ENCODE measurements around the gene SEPHS1.
"Not testable (repeated sequence)": the region's sequence is repeated elsewhere in the genome, so short reads cannot be mapped to it uniquely, and the experiment has no call there.

SEPHS1 gene

DNA sequence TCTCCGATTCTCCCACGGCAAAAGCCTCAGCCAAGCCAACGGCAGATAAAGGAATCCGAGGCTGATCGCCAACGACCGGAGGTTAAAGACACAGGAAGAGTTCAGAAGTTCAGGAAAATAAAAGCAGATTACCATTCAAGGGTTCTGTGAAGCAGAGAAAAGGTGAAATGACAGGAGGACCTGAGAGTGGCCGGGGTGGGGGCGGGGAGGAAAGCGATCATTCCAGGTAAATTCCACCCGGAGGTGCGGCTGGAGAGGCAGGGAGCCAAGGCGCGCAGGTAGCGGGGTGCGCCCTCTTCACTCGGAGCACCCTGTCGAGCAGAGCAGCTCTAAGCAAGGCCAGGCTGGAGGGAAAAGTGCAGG is 35.3 kb upstream of the SEPHS1 start:
- H3F3A ChIP-seq (ENCODE audit: insufficient read depth, low read length) = no peaks in the 10 kb centered on the region
- H3K9me2 ChIP-seq (replicated peaks; ENCODE audit: insufficient read depth, low read length) = no peaks in the 10 kb centered on the region
- H2AFZ ChIP-seq (ENCODE audit: low read length) = no peak overlapping the region
- H3K4me1 ChIP-seq (ENCODE audit: low read length) = no peaks in the 10 kb centered on the region
- H3K27me3 ChIP-seq (replicated peaks; ENCODE audit: insufficient read depth, low read length) = no peaks in the 10 kb centered on the region
- H3K9ac ChIP-seq (ENCODE audit: low read length) = no peak overlapping the region
- no peak overlapping the region for H3K4me3 ChIP-seq (ENCODE audit: low read length)
- H3K4me2 ChIP-seq (ENCODE audit: low read depth, low read length) = no peak overlapping the region
- H3K27ac ChIP-seq (ENCODE audit: low read length) = no peak overlapping the region
- H4K20me1 ChIP-seq (ENCODE audit: insufficient read depth, low read length) = no peaks in the 10 kb centered on the region
- no peaks in the 10 kb centered on the region for H3K9me3 ChIP-seq (replicated peaks; ENCODE audit: insufficient read depth, low read length)
- TF ChIP-seq, protein P1, sequence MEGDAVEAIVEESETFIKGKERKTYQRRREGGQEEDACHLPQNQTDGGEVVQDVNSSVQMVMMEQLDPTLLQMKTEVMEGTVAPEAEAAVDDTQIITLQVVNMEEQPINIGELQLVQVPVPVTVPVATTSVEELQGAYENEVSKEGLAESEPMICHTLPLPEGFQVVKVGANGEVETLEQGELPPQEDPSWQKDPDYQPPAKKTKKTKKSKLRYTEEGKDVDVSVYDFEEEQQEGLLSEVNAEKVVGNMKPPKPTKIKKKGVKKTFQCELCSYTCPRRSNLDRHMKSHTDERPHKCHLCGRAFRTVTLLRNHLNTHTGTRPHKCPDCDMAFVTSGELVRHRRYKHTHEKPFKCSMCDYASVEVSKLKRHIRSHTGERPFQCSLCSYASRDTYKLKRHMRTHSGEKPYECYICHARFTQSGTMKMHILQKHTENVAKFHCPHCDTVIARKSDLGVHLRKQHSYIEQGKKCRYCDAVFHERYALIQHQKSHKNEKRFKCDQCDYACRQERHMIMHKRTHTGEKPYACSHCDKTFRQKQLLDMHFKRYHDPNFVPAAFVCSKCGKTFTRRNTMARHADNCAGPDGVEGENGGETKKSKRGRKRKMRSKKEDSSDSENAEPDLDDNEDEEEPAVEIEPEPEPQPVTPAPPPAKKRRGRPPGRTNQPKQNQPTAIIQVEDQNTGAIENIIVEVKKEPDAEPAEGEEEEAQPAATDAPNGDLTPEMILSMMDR (IDR thresholded peaks at IDR 0.05; ENCODE audit: low read length) = no peak
- no peaks in the 10 kb centered on the region for H3K36me3 ChIP-seq (replicated peaks; ENCODE audit: insufficient read depth, low read length)
- no peaks in the 10 kb centered on the region for H3K79me2 ChIP-seq (ENCODE audit: low read length)
- DNase-seq = no peak

DNA sequence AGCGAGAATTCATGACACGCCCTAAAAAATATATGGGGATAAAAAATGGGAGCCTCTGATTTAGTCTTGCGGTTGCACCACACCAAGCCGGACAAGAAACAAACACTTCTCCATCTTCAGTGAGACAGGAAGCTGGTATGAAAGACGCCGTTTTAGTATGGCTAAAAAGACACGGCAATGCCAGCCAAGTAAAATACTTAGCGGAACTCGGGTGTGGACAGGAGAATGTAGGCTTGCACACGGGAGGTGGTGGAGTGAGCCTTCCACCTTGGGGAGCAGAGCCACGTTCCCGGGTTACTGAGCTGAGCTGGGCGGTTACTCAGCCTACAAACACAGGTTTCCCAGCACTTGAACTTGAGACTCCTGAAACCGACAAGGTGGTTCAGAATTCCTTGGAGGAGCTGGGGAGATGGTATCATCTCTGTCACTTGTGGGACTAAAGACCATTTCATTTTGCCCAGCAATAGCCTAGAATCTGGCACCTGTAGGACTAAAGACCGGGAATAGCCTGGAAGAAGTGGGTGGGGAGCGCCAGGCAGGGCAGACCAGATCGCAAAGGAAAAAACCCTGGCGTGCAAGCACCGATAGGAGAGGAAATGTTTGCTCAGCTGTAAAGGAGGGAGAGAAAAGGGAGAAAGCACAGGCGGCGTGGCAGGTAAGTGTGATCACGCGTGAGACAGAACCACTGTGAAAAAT is 34.8 kb upstream of the SEPHS1 start:
- no peaks in the 10 kb centered on the region for H3K79me2 ChIP-seq (ENCODE audit: low read length)
- H3K9ac ChIP-seq (ENCODE audit: low read length) = no peak overlapping the region
- no peaks in the 10 kb centered on the region for H3K36me3 ChIP-seq (replicated peaks; ENCODE audit: insufficient read depth, low read length)
- H3K4me2 ChIP-seq (ENCODE audit: low read depth, low read length) = no peak overlapping the region
- H3K9me2 ChIP-seq (replicated peaks; ENCODE audit: insufficient read depth, low read length) = no peaks in the 10 kb centered on the region
- no peaks in the 10 kb centered on the region for H4K20me1 ChIP-seq (ENCODE audit: insufficient read depth, low read length)
- no peaks in the 10 kb centered on the region for H3K4me1 ChIP-seq (ENCODE audit: low read length)
- no peaks in the 10 kb centered on the region for H3K9me3 ChIP-seq (replicated peaks; ENCODE audit: insufficient read depth, low read length)
- no peaks in the 10 kb centered on the region for H3K27me3 ChIP-seq (replicated peaks; ENCODE audit: insufficient read depth, low read length)
- H3K27ac ChIP-seq (ENCODE audit: low read length) = no peak overlapping the region
- no peaks in the 10 kb centered on the region for H3F3A ChIP-seq (ENCODE audit: insufficient read depth, low read length)
- H3K4me3 ChIP-seq (ENCODE audit: low read length) = no peak overlapping the region
- TF ChIP-seq, protein P1 (IDR thresholded peaks at IDR 0.05; ENCODE audit: low read length) = no peak
- no peak for TF ChIP-seq EZH2phosphoT487 (IDR thresholded peaks at IDR 0.05; ENCODE audit: low read length)
- TF ChIP-seq EZH2 (optimal IDR thresholded peaks at IDR 0.05; ENCODE audit: low read depth, low read length) = no peak
- no peak for DNase-seq
- peak overlapping the region; percentile 39; the same call in 1 of the 2 replicates for H2AFZ ChIP-seq (ENCODE audit: low read length)

DNA sequence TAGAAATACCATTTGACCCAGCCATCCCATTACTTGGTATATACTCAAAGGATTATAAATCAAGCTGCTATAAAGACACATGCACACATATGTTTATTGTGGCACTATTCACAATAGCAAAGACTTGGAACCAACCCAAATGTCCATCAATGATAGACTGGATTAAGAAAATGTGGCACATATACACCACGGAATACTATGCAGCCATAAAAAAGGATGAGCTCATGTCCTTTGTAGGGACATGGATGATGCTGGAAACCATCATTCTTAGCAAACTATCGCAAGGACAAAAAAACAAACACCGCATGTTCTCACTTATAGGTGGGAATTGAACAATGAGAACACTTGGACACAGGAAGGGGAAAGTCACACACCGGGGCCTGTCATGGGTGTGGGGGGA is 31.0 kb upstream of the SEPHS1 start:
- not testable (repeated sequence) for H3K9me2 ChIP-seq (replicated peaks; ENCODE audit: insufficient read depth, low read length); DNase-seq; H3K36me3 ChIP-seq (replicated peaks; ENCODE audit: insufficient read depth, low read length); H3F3A ChIP-seq (ENCODE audit: insufficient read depth, low read length); H3K4me3 ChIP-seq (ENCODE audit: low read length); H3K9me3 ChIP-seq (replicated peaks; ENCODE audit: insufficient read depth, low read length); H3K27ac ChIP-seq (ENCODE audit: low read length); H3K4me2 ChIP-seq (ENCODE audit: low read depth, low read length); H3K27me3 ChIP-seq (replicated peaks; ENCODE audit: insufficient read depth, low read length); H3K9ac ChIP-seq (ENCODE audit: low read length); H3K79me2 ChIP-seq (ENCODE audit: low read length); H4K20me1 ChIP-seq (ENCODE audit: insufficient read depth, low read length); H2AFZ ChIP-seq (ENCODE audit: low read length); H3K4me1 ChIP-seq (ENCODE audit: low read length)

DNA sequence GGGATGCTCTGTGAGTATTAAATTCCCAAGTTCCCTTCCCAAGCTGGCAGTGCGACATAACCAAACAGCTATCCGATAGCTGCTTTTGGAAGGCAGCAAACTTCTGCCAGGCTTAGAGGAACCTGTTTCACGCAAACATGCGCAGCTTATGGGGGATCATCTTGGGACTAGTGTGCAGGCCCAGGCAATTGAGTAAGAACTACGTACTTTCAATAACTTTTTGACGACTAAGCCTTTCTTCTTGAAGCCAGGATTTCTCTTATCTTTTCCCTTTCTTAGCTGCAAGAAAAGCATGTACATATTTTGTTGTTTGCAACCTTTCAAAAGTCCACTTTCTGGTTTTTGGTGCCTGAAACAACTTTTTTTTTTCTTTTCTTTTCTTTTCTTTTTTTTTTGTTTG is 28.7 kb upstream of the SEPHS1 start:
- no peaks in the 10 kb centered on the region for H3F3A ChIP-seq (ENCODE audit: insufficient read depth, low read length)
- no peak overlapping the region for H3K4me2 ChIP-seq (ENCODE audit: low read depth, low read length)
- H3K9ac ChIP-seq (ENCODE audit: low read length) = no peak overlapping the region
- no peak for TF ChIP-seq EZH2 (optimal IDR thresholded peaks at IDR 0.05; ENCODE audit: low read depth, low read length)
- TF ChIP-seq, protein P1 (IDR thresholded peaks at IDR 0.05; ENCODE audit: low read length) = no peak
- TF ChIP-seq EZH2phosphoT487 (IDR thresholded peaks at IDR 0.05; ENCODE audit: low read length) = no peak
- H3K36me3 ChIP-seq (replicated peaks; ENCODE audit: insufficient read depth, low read length) = no peaks in the 10 kb centered on the region
- H3K4me1 ChIP-seq (ENCODE audit: low read length) = 0 out of 2 replicates have a peak, but pooled peaks cover under 1% of the 10 kb centered on the region
- H3K79me2 ChIP-seq (ENCODE audit: low read length) = no peaks in the 10 kb centered on the region
- H3K27me3 ChIP-seq (replicated peaks; ENCODE audit: insufficient read depth, low read length) = no peaks in the 10 kb centered on the region
- DNase-seq = no peak
- no peaks in the 10 kb centered on the region for H3K9me2 ChIP-seq (replicated peaks; ENCODE audit: insufficient read depth, low read length)
- H4K20me1 ChIP-seq (ENCODE audit: insufficient read depth, low read length) = no peaks in the 10 kb centered on the region
- H3K27ac ChIP-seq (ENCODE audit: low read length) = no peak overlapping the region
- H3K4me3 ChIP-seq (ENCODE audit: low read length) = no peak overlapping the region
- H3K9me3 ChIP-seq (replicated peaks; ENCODE audit: insufficient read depth, low read length) = no peaks in the 10 kb centered on the region
- H2AFZ ChIP-seq (ENCODE audit: low read length) = no peak overlapping the region

Measured in MM.1S (cell line).